HG02798 (cell line): Measurements from ENCODE around the gene POLH.
"Not testable (repeated sequence)": the region's sequence is repeated elsewhere in the genome, so short reads cannot be mapped to it uniquely, and the experiment has no call there.

Source experiments
- ATAC-seq: cut with Tn5 transposase; IDR thresholded peaks from one replicate; pipeline ENCODE4 v1.9.1; 2021; ENCODE audit warnings: mild to moderate bottlenecking; ENCODE audit not compliant: unreplicated experiment, poor library complexity

The POLH gene

DNA sequence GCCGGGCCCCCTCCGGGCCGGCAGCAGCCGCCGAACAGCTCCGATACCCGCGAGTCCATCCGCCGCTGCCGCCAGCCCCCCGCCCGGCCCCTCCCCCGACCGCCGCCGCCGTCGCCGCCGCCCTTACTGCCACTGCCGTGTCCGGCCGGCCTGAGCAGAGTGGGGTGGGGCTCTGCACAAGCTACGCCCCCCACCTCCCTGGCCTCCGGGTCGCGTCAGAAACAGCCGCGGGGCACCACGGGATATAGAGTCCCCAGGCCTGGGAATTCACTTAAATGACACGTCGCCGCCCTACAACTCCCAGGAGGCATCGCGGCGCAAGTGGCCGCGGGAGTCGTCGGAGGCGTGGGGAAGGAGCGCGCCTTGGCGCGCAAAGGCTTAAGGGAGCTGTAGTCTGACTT, 53.1 kb downstream of the POLH start, which contains the start of gene GTPBP2:
TSS of gene GTPBP2 (minus strand) at position 161 of the 401 bp plus-strand sequence. CDS start at position 59, 102 bp downstream.
- peak; percentile 89 for ATAC-seq

DNA sequence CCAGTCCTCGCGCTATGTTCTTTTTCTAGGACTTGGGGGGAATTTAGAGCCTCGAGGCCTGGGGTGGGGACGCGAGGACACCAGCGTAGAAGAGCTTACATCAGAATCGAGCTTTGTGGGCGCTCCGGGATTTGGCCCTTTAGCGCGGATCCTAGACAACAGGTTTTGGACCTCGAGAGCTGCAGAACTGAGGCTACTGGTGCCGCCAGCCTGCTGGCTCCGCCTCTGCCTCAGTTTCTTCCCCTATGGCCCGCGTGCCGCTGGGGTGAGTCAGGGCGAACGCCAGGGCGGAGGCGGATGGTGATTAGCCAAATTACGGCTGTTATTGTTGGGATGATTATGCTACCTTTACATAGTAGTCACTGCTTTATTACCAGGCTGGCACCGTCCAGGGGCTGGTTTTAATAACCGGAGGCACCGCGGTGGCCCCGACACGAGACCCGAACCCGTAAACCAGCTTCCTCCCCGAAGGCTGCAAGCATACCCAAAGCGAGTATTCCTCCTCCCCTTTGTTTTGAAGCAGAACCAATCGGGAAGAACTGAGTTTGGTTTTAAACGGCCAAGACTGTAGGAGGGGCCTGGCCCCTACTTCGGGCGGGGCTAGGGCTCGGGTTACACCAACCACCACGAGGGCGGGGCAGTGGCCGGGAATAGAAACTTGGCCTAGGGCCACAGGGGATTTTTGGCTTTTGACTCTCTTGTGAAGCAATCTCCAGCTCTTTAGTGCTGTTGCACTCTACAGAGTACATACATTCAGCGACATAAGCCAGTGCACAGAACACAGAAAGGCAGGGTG, 53.7 kb downstream of the POLH start:
- ATAC-seq = peak; percentile 68

DNA sequence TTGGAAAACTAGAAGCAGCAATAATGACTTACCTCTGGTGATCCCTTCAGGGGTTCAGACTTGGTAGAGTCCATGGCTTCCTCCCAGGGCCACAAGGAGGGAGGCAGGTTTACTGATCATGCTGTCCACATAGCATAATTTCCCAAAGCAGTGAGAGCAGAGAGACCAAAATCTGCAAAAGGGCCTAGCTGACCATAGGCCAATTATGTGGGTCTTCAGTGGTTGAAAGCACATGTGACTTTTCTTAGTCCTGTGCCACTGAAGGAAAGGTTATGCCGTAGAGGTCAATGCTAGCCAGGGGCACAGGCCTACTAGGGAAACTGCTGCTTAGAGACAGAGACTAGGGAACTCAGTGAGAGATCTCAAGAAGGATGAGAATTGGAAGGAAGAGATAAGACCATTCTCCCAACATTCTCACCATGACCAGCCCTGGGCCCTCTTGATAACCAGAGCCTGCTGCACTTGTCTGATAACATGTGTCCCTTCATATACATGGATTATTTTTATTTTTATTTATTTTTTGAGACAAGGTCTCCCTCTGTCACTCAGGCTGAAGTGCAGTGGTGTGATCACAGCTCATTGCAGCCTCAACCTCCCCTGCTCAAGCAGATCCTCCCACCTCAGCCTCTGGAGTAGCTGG, 55.1 kb downstream of the POLH start:
- no peak for ATAC-seq

DNA sequence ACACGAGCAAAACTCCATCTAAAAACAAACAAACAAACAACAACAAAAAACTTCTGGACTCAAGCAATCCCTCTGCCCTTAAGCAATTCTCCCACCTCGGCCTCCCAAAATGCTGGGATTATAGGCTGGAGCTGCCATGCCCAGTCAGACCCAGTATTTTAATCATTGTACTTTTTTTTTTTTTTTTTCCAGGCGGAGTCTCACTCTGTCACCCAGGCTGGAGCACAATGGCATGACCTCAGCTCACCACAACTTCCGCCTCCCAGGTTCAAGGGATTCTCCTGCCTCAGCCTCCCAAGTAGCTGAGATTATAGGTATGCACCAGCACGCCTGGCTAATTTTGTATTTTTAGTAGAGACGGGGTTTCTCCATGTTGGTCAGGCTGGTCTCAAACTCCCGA, 57.0 kb downstream of the POLH start:
- not testable (repeated sequence) for ATAC-seq

DNA sequence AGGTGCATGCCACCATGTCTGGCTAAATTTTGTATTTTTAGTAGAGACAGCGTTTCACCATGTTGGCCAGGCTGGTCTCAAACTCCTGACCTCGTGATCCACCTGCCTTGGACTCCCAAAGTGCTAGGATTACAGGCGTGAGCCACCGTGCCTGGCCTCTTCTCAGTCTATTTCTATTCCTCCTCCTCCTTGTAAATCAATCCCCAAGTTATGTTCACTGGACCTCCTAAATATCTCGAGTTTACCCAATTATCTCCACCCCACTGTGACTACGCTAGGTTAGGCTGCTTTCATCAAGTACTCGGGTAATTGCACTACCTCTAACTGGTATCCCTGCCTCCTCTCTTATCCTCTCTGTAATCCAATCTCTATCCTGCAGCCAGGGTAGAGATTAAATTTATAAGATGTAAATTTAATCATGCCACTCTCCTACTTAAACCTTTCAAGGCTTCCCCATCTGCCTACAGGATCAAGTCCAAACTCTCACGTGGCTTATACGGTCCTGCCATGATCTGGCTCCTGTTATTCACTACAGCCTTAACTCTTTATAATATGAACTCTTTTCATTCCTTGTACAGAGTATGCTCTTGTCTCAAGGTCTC, 58.8 kb downstream of the POLH start:
- ATAC-seq = no peak

DNA sequence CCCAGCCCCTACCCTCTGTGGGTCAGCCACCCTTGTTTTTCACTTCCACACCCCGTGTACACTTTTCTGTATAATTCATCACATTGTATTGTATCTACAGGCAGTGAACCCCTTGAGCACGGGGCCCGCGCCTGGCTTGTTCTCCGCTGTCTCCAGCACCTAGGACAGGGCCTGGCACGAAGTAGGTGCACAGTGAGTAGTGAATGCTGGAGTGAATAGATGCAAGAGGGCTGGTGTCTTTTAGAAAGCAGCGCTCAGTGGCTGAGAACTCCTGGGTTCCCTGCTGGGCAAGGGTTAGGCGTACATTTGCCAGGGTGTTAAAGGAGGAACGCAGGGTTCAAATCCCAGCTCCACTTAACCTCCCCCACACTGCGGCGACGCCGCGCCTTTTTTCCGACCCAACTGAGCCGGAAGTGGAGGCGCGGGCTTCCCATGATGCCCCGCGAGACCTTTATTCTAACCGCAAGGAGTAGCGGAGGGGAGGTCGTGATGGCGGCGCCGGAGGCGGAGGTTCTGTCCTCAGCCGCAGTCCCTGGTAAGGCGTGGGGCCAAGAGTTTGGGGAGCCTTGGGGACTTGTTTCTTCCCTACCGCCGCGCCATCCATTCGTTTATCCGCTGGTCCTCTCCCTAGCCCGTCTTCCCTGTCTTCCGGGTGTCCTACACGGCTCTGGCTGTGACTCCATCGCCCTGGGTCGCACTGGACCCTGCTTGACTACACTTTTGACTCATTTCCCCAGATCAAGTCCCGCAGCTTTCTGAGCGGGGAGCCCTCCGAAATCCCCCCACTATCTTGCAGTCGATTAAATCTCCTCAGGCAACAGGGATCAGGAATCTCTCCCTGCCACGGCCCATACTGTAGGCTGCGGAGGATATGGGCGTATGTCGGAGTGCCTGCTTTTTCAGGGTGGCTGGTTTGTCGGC, 59.7 kb downstream of the POLH start, which contains the start of gene MAD2L1BP:
TSS of gene MAD2L1BP (plus strand) at position 454 of the 921 bp plus-strand sequence. CDS start at position 490, 36 bp downstream.
- peak; percentile 93 for ATAC-seq

DNA sequence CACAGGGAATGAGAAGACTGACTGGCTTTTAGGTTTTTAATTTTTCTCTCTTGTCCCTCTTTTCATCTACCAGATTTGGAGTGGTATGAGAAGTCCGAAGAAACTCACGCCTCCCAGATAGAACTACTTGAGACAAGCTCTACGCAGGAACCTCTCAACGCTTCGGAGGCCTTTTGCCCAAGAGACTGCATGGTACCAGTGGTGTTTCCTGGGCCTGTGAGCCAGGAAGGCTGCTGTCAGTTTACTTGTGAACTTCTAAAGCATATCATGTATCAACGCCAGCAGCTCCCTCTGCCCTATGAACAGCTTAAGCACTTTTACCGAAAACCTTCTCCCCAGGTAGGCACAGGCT, 60.3 kb downstream of the POLH start:
- peak; percentile 8 for ATAC-seq

DNA sequence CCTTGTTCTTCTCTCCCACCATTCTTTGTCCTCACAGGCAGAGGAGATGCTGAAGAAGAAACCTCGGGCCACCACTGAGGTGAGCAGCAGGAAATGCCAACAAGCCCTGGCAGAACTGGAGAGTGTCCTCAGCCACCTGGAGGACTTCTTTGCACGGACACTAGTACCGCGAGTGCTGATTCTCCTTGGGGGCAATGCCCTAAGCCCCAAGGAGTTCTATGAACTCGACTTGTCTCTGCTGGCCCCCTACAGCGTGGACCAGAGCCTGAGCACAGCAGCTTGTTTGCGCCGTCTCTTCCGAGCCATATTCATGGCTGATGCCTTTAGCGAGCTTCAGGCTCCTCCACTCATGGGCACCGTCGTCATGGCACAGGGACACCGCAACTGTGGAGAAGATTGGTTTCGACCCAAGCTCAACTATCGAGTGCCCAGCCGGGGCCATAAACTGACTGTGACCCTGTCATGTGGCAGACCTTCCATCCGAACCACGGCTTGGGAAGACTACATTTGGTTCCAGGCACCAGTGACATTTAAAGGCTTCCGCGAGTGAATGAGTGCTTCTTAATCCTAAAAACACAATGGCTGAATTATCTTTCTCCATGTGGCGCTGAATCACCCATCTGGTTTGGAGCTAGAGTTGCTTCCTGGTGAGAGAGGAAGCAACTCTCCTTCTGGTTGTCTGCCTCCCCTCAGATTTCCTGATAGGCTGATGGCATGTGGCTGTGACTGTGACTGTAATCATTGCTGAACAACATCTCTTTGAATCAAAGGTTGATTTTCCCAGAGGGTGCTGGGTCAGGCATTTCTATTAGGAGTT, 64.2 kb downstream of the POLH start:
- ATAC-seq = no peak

DNA sequence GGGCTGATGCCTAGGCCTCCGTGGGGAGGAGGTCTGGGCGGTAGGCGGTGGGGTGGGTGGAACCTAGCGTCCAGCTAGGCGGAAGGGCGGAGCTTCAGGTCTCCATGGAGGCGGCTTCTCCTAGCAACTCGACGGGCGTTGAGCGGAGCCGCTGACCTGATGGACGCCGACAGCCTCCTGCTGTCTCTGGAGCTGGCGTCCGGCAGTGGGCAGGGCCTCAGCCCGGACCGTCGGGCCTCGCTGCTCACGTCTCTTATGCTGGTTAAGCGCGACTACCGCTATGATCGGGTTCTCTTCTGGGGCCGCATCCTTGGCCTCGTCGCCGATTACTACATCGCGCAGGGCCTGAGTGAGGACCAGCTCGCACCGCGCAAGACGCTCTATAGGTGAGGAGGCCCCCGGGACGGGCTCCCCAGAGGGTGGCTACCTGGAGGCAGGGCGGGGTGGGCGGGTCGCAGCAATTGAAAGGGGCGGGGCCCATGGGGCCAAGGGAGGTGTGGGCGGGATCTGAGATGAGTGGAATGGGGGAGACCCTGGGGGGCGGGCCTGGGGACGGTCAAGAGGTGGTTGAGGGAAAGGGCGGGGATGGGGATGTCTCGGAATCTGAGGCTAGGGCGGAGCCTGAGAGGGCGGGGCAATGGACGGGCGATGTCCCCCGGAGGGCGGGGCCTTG, 69.1 kb downstream of the POLH start, which contains the start of gene RSPH9:
TSS of gene RSPH9 (plus strand) at position 97 of the 673 bp plus-strand sequence. CDS start at position 160, 63 bp downstream.
- no peak for ATAC-seq

DNA sequence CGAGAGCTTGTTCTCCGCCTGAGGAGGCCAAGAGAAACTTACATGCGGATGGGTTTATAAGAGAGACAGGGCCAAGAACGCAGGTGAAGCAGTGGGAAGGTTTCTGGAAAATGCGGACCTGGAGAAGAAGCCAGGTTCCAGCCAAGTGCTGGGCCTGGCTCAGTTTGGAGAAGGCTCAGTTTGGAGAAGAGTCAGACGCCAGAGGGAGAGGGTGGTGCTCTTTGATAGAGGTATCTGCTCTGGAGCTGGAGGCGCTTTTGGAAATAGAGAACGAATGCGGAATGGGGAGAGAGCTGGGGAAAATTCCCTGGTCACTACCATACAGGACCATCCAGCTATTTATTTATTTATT, 69.6 kb downstream of the POLH start:
- ATAC-seq = no peak

DNA sequence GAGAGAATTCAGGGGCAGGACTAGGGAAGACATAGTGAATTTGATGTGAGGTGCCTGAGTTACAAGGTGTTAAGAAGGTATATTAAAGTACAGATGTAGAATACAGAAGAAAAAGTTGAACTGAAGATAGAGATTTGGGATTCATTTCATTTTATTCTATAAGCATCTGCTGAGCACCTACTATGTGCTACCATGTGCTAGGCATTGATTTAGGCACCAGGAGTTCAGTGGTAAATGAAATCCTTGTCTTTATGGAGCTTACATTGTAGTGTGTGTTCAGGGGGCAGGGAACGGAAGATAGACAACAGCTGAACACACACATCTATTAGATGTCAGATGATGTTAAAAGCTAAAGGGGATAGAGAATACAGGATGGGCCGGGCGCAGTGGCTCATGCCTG, 71.6 kb downstream of the POLH start:
- no peak for ATAC-seq

DNA sequence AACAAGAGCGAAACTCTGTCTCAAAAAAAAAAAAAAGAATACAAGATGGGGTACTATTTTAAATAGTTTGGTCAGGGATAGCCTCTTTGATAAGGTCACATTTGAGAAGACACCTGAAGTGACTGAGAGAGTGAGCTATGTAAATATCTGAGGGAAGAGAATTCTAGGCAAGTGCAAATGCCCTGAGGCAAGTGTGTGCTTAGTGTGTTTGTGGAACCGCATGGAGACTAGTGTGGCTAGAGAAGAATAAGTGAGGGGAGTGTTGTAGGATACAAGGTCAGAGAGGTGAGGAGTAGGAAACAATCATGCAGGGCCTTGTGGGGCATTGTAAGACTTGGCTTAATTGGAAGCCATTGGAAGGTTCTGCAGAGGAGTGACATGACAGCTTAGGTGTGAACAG, 72.3 kb downstream of the POLH start:
- ATAC-seq = no peak

DNA sequence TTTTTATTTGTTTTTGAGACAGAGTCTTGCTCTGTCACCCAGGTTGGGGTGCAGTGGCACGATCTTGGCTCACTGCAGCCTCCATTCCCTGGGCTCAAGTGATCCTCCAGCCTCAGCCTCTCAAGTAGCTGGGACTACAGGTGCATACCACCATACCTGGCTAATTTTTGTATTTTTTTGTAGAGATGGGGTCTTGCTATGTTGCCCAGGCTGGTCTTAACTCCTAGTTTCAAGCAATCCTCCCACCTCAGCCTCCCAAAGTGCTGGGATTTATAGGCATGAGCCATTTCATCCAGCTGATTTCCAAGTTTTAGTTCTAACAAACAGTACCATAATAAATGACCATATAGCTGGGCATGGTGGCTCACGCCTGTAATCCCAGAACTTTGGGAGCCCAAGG, 76.8 kb downstream of the POLH start:
- not testable (repeated sequence) for ATAC-seq

DNA sequence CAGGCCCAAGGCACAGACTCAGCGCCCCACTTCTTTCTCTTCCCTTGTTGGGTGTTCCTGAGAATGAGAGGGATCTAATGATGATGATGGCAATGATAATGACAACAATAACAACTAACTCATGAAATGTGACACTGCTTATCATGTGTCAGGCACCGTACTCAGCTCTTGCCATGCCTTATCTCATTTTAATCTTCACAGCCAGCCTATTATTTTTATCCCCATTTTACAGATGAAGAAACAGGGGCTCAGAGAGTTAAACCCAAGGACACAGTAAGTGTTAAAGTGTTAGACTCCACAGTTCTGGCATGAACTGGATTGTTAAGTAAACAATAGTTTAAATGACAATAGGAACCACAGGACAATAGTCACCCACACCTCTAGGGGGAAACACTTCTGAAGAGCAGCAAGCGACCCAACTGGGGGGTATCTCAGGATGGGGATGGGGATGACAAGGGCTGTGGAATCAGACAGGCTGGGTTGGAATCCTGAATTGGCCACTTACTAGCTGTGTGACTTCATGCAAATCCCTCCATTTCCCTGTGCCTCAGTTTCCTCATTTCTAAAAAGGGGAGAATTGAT, 81.3 kb downstream of the POLH start:
- ATAC-seq = no peak

DNA sequence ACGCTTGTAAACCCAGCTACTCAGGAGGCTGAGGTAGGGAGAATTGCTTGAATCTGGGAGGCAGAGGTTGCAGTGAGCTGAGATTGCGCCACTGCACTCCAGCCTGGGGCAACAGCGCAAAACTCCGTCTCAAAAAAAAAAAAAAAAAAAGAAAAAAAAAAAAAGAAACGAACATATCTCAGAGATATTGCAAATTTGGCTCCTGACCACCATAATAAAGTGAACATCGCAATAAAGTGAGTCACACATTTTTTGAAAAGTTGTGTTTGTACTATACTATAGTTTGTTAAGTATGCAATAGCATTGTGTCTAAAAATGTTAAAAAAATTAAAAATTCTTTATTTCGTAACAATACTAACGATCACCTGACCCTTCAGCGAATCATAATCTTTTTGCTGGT, 82.2 kb downstream of the POLH start:
- ATAC-seq = no peak

DNA sequence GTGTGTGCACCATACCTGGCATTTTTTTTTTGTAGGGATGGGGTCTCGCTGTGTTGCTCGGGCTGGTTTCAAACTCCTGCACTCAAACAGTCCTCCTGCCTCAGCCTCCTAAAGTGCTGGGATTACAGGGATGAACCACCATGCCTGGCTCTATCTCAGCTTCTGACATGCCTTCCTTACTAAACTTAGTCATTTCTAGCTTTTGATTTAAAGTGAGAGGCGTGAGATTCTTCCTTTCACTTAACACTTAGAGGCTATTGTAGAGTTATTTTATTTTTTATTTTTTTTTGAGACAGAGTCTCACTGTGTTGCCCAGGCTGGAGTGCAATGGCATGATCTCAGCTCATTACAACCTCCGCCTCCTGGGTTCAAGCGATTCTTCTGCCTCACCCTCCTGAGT, 87.0 kb downstream of the POLH start:
- not testable (repeated sequence) for ATAC-seq
